NCI-H774 (cell line): ENCODE results near the gene ARHGEF10L.
A peak's percentile ranks its signal among the peaks of the same experiment; 100 is the strongest.

ENCODE experiments used
- DNase-seq: peaks from one replicate; lab custom pipeline; 2025; lab: John Stamatoyannopoulos, UW

The ARHGEF10L gene

DNA sequence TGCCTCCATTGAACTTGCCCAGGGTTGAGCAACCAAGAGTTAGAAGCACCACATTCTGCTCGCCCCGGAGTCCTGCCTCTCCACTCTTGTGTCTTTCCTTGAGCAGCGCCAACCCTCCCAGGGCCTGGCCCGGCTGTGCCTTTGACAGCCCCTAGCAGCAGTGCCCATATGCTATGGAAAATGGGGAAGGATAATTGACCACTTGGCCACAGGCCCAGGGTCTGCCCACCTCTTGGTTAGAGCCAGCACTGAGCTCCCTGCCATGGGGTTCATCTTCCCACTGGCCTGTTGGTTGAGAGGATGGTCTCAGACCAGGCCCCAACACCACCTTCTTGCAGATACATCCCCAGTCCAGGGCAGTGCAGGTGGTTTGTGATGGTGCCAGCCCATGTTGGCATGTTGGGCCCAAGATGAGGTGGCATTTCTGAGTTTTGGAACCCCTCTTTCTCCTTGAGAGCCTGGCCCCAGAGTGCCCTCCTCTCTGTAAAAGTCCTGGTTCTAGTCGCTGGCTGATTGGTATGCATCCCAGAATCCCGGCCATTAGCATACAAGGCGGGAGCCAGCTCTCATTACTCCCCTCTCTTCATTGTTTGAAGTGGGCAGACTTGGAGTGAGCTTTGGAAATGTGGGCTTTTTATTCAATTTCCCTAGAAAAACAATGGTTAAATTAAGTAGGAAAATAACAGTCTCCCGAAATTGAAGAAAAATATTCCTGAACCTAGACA lies 7.6 kb downstream of the ARHGEF10L start:
- no peak for DNase-seq

DNA sequence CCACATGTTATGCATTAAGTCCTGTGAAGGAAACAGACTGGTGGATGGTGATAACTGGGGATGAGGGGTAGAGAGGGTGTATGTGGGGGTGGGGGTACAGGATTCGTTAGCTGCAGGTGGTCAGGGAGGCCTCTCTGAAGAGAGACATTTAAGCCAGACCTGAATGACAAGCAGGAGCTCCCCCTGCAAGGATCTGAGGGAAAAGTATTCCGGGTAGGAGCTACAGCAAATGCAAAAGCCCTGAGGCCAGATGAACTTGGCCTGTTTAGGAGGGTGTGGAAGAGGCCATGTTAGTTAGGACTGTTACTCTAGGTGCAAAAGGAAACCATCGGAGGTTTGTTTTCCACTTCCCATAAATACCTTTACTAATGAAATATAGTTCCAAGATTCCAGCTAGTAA lies 9.9 kb downstream of the ARHGEF10L start:
- no peak for DNase-seq

DNA sequence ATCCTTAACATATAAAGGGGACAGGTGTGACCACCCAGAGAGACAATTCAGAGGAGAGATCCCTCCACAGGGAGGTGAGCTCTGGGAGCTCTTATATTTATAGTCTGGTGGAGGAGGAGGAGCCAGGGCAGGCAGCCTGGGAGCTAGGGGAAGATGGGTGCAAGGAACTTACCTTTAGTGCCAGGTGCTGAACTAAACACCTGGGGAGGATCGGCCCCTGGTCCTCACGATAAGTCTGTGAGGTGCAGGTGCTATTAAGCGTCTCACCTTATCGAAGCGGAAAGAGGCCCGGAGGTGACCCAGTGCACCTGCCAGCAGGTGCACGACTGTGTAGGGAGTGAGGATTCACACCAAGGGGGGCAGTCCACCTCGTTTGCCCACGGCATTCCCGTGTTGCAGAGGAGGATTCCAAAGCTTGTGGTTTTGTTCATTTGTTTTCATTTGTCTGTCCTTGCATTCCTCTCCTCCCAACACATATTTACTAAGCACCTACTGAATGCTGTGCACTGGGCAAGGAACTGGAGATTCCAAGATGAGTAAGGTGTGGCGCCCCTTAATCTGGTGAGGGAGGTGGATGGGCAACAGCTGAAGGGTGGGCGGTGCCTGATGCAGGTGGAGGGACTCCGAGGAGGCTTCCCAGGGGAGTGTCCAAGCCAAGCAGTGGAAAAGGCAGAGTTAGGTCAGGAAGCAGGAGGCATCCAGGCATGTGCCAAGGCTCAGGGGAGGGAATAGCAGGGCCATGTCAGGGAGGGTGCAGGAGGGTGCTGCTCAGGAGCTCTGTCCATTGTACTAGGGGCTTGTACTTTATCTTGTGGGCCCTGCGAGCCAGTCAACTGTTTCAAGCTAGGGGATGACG lies 11.5 kb downstream of the ARHGEF10L start:
- no peak for DNase-seq

DNA sequence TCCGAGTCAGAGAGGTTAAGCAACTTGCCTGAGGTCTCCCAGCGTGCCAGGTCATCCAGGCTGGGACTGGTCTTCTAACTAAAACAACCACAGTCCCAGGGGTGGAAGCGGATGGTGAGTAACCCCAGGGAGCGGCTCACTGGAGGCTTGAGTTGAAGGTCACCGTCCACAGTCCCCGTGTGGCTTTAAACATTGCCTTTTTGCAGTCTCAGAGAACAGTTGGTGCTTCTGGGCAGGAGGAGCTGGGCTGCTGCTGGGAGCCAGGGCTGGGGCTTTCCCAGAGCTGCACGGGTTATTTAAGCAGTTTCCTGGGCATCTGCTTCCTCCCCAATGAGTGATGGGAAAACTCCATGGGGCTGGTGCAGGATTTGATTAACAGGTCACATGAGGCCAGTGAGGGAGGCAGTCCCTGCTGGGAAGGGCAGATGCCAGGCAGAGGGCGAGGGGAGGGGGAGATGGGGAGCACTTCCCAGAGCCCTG lies 12.3 kb downstream of the ARHGEF10L start:
- peak; percentile 63 for DNase-seq

DNA sequence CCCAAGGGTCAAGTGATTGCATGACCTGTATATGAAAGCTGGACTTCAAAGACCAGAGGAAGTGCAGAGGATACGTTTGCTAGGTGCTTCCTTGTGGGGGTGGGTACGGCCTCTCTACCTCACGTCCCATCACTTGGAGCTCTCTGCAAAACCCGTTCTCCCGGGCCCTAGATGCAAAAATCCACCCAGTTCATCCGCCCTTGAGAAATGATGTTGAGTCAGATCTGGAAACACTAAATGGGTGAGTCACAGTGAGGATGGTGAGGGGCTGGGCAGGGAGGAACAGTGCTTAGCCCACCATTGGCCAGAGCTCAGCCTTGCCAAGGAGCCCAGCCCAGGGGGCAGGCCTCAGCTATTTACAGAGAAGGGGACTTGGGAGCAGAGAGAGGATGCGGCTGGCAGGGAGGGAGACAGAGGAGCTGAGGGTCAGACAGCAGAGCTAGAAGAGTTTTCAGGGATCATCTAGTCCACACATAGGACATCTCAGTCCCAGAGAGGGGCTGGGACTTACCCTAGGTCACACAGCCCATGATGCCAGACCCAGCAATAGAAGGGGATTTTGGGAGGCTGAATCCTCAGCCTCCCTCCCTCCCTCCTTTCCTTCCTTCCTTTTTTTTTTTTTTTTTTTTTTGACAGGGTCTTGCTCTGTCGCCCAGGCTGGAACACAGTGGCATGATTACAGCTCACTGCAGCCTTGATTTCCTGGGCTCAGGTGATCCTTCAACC lies 14.6 kb downstream of the ARHGEF10L start:
- no peak for DNase-seq

DNA sequence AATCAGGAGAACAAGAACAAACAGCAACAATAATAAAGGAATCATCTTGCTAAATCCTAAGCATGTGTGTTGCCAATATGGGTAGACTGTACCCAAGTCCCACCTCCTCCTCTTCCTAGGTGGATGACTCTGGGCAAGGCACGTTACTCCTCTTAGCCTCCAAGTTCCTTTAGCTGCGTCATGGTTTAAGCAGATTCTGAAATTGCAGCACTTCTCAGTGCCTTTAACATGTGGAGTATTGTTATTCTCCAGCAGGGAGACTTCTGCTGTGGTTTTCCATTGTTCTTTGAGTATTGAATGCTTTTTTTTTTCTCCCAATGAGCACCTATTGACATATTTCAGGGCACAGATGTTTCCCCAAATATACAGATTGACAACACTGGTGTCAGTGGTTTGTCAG lies 15.5 kb downstream of the ARHGEF10L start:
- DNase-seq, result no peak

DNA sequence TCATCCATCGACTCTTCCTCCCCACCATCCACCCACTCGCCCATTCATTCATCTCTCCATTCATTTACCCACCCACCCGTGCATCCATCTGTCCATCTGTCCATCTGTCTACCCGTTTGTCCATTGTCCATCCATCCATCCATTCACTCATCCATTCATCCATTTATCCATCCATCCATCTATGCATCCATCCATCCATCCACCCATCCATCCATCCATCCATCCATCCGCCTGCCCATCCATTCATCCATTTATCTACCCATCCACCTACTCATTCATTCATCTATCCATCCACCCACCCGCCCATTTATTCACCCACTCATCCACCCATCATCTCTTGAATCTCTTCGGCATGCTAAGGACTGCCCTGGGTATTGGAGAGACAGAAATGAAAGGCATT lies 18.5 kb downstream of the ARHGEF10L start:
- DNase-seq, result no peak

DNA sequence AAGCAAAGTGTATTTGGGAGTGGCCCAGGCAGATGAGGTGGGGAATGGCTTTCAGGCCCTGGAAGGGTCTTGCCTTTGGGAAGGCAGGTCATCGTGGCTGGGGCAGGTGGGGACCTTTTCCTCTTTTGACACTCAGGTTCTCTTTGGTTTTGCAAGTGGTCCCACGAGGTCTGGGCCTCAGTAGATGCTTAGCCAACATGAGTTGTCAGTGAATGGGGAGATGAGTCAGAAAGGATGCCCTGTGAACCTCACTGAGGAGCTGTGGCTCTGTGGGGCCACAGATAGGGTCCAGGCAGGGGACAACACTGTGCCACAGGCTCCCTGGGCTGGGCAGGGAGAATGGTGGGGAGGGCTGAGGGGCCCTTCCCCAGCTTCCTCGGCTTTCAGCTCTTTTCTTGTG lies 19.0 kb downstream of the ARHGEF10L start:
- no peak for DNase-seq

DNA sequence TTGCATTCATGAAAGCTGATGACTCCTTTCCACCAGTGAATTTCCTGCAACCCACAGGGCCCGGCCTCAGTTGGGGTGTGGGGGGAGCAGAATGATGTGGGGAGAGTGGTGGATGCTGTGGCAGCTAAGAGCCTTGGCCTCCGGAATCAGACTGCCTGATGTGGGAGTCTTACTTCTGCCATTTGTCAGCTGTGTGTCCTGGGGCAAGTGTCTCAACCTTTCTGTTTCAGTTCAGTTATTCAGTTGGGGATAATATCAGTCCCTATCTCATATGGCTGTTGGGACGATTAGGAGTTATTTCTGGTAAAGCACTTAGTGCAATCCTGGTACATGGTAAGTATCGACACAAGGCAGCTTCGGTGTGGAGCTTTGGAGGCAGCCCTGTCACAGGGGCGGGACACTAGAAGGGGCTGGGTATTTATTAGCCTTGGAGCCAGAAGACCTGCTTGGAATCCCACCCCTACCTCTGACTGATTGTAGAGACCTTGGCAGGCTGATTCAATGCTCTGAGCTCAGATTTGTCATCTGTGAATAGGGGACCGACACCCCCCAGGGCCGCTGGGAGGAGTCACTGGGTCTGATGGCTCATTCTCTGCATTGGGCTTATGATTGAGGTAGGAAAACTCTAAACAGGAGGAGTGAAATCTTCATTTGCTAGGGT lies 19.6 kb downstream of the ARHGEF10L start:
- DNase-seq, result no peak

DNA sequence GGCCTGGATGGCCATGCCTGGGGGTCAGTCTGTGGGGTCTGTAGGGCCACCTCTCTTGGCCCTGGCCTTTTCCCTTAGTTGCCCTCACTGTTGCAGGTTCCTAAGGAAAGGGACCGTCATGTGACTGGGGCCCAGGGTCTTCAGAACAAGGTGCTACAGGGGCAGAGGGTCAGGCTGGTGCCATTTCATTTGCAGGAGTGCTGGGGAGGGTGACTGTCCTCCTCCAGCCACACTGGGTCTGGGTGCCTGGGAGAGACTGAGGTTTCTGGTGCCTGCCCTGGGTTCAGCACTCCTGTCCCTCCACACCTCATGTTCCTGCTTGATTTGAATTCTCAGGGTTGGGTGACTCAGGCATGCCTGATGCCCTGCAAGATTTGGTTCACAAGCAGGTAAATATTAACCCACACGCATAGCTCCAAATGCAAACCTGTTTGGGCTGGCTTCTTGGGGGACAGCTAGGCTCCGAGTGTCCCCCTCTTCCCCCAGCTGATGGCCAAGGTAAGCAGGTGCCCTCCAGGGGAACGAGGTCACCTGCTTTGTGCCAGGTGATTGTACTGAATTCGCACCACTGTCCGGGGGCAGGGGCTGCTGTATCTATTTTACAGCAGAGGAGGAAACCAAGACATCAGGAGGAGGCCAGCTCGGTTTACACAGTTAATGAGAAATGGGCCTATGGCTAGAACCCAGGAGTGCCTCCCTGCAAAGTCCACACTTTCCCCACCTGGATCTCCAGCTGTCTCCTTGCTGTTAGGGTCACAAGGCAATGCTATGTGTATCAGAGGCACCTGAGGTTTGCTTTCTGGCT lies 20.3 kb downstream of the ARHGEF10L start:
- no peak for DNase-seq

DNA sequence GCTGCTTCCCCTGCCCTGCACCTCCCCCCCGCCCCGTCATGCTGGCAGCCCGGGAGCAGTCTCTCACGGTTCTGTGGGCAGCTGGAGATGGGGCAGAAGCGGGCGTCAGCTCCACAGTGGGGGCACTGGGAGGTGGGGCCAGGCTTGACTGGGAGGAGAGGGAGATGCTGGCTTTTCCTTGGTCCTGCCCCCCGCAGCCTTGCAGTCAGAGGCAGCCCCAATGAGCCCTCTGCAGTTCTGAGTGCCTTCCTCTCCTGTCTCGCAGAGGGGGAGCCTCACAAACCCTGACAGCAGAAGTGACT lies 21.7 kb downstream of the ARHGEF10L start:
- no peak for DNase-seq

DNA sequence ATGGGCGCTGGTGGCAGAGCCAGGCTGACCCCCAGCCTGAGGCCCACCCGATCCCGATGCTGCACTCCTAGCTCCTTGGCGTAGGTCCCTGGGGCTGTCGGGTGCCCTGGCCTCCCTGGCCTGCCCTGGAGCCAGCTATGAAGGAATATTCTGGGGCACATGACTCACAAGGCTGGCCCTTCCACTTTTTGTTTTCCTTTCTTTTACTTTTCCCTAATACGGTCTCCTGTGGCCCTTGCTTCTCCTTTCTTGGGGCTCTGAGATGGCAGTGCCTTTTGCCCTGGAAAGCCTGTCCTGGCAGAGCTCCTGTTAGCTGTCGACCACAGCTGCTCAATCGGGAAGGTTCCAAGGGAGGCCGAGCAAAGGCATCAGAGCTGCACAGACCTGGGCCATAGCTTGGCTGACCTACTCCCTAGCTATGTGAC lies 22.1 kb downstream of the ARHGEF10L start:
- DNase-seq, result no peak

DNA sequence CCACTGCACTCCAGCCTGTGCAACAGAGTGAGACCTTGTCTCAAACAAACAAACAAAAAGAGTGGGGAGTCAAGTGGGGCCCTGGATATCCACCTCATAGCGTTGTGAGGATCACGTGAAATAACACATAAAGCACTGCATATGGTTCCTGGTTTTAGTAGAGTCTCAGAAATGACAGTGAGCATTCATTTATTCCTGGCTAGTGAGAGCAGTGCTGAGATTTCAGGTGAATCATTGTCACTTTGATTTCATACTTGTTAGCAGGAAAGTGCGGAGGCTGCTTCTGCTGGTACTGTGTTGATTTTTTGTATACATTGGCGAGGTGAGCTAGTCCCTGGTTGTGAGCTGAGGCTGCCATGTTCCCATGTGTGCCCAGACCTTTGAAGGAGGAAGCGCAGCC lies 22.9 kb downstream of the ARHGEF10L start:
- DNase-seq, result no peak

DNA sequence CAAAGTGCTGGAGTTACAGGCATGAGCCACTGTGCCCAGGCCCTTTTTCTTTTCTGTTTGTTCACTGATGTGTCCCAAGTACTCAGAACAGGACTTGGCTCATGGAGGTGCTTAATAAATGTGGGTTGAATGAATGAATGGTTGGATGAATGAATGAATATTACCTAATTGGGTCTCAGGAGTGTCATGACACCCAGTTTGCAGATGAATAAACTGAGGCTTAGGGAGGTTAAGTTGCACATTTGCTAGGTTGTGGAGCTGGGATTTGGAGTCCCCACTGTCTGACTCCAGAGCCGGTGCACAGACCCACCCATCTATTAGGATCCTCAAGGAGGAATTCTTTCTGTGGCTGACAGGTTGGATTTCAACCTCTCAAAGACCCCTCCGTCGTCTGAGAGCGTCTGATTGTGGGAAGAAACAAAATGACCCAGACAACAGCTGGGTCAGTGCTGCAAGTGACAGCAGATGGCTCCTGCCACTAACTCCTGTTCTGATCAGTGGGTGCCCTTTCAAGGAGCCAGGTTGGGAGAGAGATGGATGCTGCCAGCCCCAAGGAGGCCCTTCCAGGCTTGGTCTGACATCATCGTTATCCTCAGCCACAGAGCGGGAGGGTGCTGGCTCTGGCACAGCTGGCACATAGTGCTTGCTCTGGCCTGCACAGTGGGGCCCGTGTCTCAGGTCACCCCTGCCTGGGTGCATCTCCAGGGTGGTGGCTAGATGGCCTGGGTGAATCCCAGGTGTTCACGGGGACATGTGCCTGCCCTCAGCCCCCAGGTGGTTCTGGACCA lies 24.2 kb downstream of the ARHGEF10L start:
- no peak for DNase-seq

DNA sequence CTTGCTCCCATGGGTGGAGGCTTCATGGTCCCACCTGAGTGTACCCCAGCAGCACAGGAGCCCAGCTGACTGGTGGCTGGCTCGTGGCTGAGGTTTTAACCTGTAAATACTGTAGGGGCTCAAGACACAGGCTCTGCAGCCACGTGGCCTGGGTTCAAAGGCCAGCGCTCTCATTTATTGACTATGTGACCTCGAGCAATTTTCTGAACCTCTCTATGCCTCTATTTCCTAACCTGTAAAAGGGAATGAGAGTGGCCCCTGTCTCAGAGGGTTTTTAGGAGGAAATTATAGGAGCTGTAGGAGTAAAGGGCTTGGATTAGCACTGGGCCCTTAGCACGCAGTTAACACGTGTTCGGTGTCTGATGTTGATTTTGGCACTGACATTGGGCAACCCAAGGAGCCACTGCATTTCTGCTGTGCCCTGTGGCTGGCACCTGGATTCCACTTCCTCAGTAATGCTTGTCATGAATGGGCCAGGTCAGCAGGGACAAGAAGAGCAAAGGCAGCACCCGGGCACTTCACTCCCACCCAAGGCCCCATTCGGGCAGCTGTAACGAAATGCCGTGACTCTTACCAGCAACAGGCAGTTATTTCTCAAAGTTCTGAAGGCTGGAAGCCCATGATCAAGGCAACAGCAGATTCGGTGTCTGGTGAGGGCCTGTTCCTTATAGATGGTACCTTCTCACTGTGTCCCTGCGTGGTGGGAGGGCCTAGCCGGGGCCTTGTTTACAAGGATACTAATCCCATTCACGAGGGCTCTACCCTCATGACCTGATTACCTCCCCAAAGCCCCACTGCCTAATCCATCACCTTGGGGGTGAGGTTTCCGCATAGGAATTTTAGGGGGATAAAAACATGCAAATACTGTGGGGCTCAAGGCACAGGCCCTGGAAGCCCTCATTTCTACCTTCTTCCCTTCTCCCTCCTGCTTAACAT lies 25.2 kb downstream of the ARHGEF10L start:
- no peak for DNase-seq

DNA sequence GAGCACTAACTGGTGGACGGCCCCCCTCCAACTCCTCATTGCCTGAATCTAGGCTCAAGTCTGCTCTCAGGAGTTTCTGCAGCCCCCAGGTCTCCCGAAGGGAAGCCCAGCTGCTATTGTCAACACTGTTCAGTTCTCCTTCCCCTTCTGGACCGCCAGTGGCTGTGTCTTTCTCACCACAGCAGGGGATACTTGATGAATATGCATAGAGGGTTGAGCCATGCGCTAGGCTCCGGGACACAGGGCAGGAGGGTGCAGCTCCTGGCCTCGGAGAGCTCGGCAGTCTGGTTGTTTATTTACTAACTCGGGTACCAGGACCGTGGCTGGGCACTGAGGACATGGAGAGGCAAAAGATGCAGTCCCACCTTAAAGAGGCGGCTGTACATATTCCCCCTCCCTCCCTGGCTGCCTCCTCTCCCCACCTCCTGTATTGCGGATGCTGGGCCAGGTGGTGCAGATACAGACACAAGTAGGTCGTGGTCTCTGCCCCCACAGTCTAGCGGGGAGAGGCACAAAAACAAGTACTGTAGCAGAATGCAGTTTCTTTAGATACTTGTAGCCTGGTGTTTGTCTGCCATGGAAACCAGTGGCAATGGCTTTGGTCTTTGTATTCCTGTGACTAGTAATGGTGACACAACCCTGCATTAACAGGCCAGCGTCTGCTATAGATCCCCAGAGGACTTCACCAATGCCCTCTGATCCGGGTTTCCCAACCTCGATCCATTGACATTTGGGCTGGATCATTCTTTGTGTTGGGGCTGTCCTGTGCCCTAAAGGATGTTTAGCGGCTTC lies 26.2 kb downstream of the ARHGEF10L start:
- DNase-seq, result no peak

DNA sequence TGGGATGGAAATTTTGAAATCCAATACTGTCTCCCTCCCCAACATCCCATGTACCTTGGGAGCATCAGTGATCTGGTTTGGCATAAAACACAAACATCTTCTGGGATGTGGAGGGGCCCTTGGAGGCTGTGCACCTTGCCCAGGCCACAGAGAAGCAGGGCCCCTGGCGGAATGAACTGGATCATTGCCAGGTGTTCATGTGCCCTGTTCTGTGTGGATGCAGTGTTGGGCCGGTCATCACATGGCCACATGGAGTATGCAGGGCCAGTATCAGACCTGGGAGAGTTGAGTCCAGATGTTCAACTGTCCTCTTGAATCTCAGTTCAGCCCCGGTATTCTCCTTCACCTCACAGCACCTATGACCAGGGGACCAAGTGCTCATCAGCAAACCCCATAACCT lies 26.9 kb downstream of the ARHGEF10L start:
- DNase-seq, result no peak

DNA sequence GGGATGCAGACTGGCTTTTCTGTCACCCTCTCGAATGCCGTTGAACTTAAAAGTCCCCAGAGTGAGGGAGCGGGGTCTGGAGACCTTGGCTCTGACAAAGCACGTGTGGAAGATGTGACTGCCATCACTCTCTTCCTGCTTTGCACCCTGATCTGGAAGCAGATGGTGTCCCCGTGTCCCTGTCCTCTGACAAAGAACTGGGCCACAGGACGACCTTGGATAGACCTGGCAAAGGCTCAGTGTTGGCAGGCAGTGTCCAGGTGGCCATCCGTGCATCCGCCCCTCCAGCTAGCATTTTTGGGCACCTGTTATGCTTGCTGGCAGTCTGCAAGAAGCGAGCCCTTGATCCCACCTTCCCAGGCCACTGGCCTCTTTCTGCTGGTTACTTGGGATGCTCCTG lies 27.4 kb downstream of the ARHGEF10L start:
- no peak for DNase-seq

DNA sequence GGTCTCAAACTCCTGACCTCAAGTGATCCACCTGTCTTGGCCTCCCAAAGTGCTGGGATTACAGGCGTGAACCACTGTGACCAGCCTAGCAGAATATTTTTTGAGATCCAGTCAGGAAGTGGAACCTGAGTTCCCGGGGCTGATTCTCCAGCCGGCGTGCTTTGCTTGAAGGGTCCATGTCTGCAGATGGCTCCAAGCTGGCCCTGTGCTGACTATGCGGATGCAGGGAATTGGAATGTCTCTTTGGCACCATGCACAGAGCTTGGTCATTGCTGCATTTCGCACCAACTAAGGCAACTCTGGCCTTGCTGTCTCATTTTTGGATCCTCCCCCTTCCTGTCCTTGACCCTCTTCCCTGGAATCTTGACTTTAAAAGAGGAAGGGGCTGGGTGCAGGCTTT lies 28.1 kb downstream of the ARHGEF10L start:
- DNase-seq, result no peak
